ENCODE measurements around the gene CD33. TPM values are rescaled to one million over a fixed set of nuclear protein-coding genes. Genes with fewer than 3 reads are reported as not detected.

The CD33 gene
- total and polyA plus RNA-seq, 2 donors (not counting 1 experiment from before 2014, with no cell fraction given) = not detected

GRCh38 chr19:51282335-51282734, 57.5 kb downstream of the CD33 start:
- Histone ChIP-seq H3K4me1 (ENCODE audit: control insufficient read depth, extremely low read depth, insufficient read depth, low read length) (no peaks in the 10 kb centered on the region), H2AFZ (ENCODE audit: low read length) (no peak overlapping the region), H3K27me3 (ENCODE audit: control insufficient read depth, insufficient read depth, low read length) (no peaks in the 10 kb centered on the region), H3K79me2 (ENCODE audit: control insufficient read depth, insufficient read depth, low read length) (no peaks in the 10 kb centered on the region), H3K27ac (ENCODE audit: insufficient read depth, low read length) (no peak overlapping the region), H3K9ac (ENCODE audit: insufficient read depth, low read length) (no peak overlapping the region), H4K20me1 (ENCODE audit: control insufficient read depth, extremely low read depth, insufficient read depth, low read length) (no peaks in the 10 kb centered on the region), H3K9me3 (ENCODE audit: control insufficient read depth, insufficient read depth, low read depth, low read length) (no peaks in the 10 kb centered on the region), H3K4me2 (ENCODE audit: extremely low read depth, insufficient read depth, low read length) (no peak overlapping the region), H3K36me3 (ENCODE audit: control insufficient read depth, insufficient read depth, low read length) (no peaks in the 10 kb centered on the region), H3K4me3 (replicated peaks in 1 of 4; ENCODE audit: control extremely low read depth in 1 of 4, insufficient read depth in 1 of 4, low read depth in 3 of 4, low read length in 4 of 4) (no peak overlapping the region)
- TF ChIP-seq CTCF (conservative IDR thresholded peaks at IDR 0.05 in 1 of 2, IDR thresholded peaks at IDR 0.05 in 1 of 2; ENCODE audit: low read depth in 1 of 2, low read length in 2 of 2) (no peak), EZH2 (IDR thresholded peaks at IDR 0.05; ENCODE audit: low read length, missing control alignments) (no peak)
- DNase-seq (ENCODE audit: low read depth in 2 of 2) = no peak

GRCh38 chr19:51285682-51286081, 60.8 kb downstream of the CD33 start:
- no peak for DNase-seq (ENCODE audit: low read depth in 2 of 2)
- Histone ChIP-seq H2AFZ (ENCODE audit: low read length) (no peak overlapping the region), H4K20me1 (ENCODE audit: control insufficient read depth, extremely low read depth, insufficient read depth, low read length) (no peaks in the 10 kb centered on the region), H3K27me3 (ENCODE audit: control insufficient read depth, insufficient read depth, low read length) (no peaks in the 10 kb centered on the region), H3K4me1 (ENCODE audit: control insufficient read depth, extremely low read depth, insufficient read depth, low read length) (no peaks in the 10 kb centered on the region), H3K27ac (ENCODE audit: insufficient read depth, low read length) (no peak overlapping the region), H3K79me2 (ENCODE audit: control insufficient read depth, insufficient read depth, low read length) (no peaks in the 10 kb centered on the region), H3K4me3 (replicated peaks in 1 of 4; ENCODE audit: control extremely low read depth in 1 of 4, insufficient read depth in 1 of 4, low read depth in 3 of 4, low read length in 4 of 4) (no peak overlapping the region), H3K4me2 (ENCODE audit: extremely low read depth, insufficient read depth, low read length) (no peak overlapping the region), H3K9ac (ENCODE audit: insufficient read depth, low read length) (no peak overlapping the region), H3K36me3 (ENCODE audit: control insufficient read depth, insufficient read depth, low read length) (no peaks in the 10 kb centered on the region), H3K9me3 (ENCODE audit: control insufficient read depth, insufficient read depth, low read depth, low read length) (no peaks in the 10 kb centered on the region)
- TF ChIP-seq CTCF (conservative IDR thresholded peaks at IDR 0.05 in 1 of 2, IDR thresholded peaks at IDR 0.05 in 1 of 2; ENCODE audit: low read depth in 1 of 2, low read length in 2 of 2) = no peak
- no peak for TF ChIP-seq EZH2 (IDR thresholded peaks at IDR 0.05; ENCODE audit: low read length, missing control alignments)

Other genes with a start within 250 kb of the CD33 start
- not detected in 2 replicates for gene KLK7, start 241.2 kb upstream of the CD33 start, total RNA-seq
- not detected in 2 replicates for gene KLK7, start 241.2 kb upstream of the CD33 start, polyA plus RNA-seq
- gene KLK8, start 223.5 kb upstream of the CD33 start, total RNA-seq = not detected in 2 replicates
- gene KLK8, start 223.5 kb upstream of the CD33 start, polyA plus RNA-seq = not detected in 2 replicates
- not detected in 2 replicates for gene KLK10, start 205.4 kb upstream of the CD33 start, total RNA-seq
- gene KLK10, start 205.4 kb upstream of the CD33 start, polyA plus RNA-seq = 0.03 TPM in 1 of 2 replicates, not detected in the other
- gene KLK11, start 198.5 kb upstream of the CD33 start, total RNA-seq = not detected in 2 replicates
- gene KLK11, start 198.5 kb upstream of the CD33 start, polyA plus RNA-seq = not detected in 2 replicates
- gene KLK12, start 190.1 kb upstream of the CD33 start, total RNA-seq = not detected in 2 replicates
- gene KLK12, start 190.1 kb upstream of the CD33 start, polyA plus RNA-seq = not detected in 2 replicates
- gene KLK13, start 160.0 kb upstream of the CD33 start, total RNA-seq = not detected in 2 replicates
- not detected in 2 replicates for gene KLK13, start 160.0 kb upstream of the CD33 start, polyA plus RNA-seq
- gene KLK14, start 142.2 kb upstream of the CD33 start, total RNA-seq = not detected in 2 replicates
- not detected in 2 replicates for gene KLK14, start 142.2 kb upstream of the CD33 start, polyA plus RNA-seq
- gene CTU1, start 116.7 kb upstream of the CD33 start, total RNA-seq = 6.9 and 8.1 TPM in 2 replicates
- 0.98 and 1.2 TPM in 2 replicates for gene CTU1, start 116.7 kb upstream of the CD33 start, polyA plus RNA-seq
- gene SIGLEC9, start 100.2 kb upstream of the CD33 start, total RNA-seq = not detected in 2 replicates
- gene SIGLEC9, start 100.2 kb upstream of the CD33 start, polyA plus RNA-seq = not detected in 2 replicates
- gene SIGLEC7, start 82.8 kb upstream of the CD33 start, total RNA-seq = not detected in 2 replicates
- gene SIGLEC7, start 82.8 kb upstream of the CD33 start, polyA plus RNA-seq = not detected in 2 replicates
- gene SIGLECL1, start 26.0 kb downstream of the CD33 start, total RNA-seq = not detected in 2 replicates
- gene SIGLECL1, start 26.0 kb downstream of the CD33 start, polyA plus RNA-seq = not detected in 2 replicates
- gene IGLON5, start 86.6 kb downstream of the CD33 start, total RNA-seq = not detected in 2 replicates
- gene IGLON5, start 86.6 kb downstream of the CD33 start, polyA plus RNA-seq = not detected in 2 replicates
- 0.26 and 0.33 TPM in 2 replicates for gene VSIG10L, start 117.1 kb downstream of the CD33 start, total RNA-seq
- 0.66 and 0.82 TPM in 2 replicates for gene VSIG10L, start 117.1 kb downstream of the CD33 start, polyA plus RNA-seq
- 71.7 and 123 TPM in 2 replicates for gene ETFB, start 141.3 kb downstream of the CD33 start, total RNA-seq
- 84.4 and 101 TPM in 2 replicates for gene ETFB, start 141.3 kb downstream of the CD33 start, polyA plus RNA-seq
- gene CLDND2, start 143.9 kb downstream of the CD33 start, total RNA-seq = not detected in 2 replicates
- gene CLDND2, start 143.9 kb downstream of the CD33 start, polyA plus RNA-seq = not detected in 2 replicates
- not detected in 2 replicates for gene NKG7, start 147.6 kb downstream of the CD33 start, total RNA-seq
- gene NKG7, start 147.6 kb downstream of the CD33 start, polyA plus RNA-seq = not detected in 2 replicates
- not detected in 2 replicates for gene LIM2, start 162.9 kb downstream of the CD33 start, total RNA-seq
- not detected in 2 replicates for gene LIM2, start 162.9 kb downstream of the CD33 start, polyA plus RNA-seq
- gene C19orf84, start 165.5 kb downstream of the CD33 start, total RNA-seq = not detected in 2 replicates
- gene C19orf84, start 165.5 kb downstream of the CD33 start, polyA plus RNA-seq = not detected in 2 replicates
- not detected in 2 replicates for gene SIGLEC10, start 192.6 kb downstream of the CD33 start, total RNA-seq
- not detected in 2 replicates for gene SIGLEC10, start 192.6 kb downstream of the CD33 start, polyA plus RNA-seq
- not detected in 2 replicates for gene SIGLEC8, start 233.4 kb downstream of the CD33 start, total RNA-seq
- not detected in 2 replicates for gene SIGLEC8, start 233.4 kb downstream of the CD33 start, polyA plus RNA-seq

Measured in fibroblast of lung (primary cell).